HG03139 (cell line): Measurements from ENCODE around the gene KCNK16.
A peak's percentile ranks its signal among the peaks of the same experiment; 100 is the strongest.

ENCODE experiments used
- ATAC-seq: cut with Tn5 transposase; IDR thresholded peaks from one replicate; pipeline ENCODE4 v1.9.1; 2021; ENCODE audit not compliant: unreplicated experiment

The KCNK16 gene

DNA sequence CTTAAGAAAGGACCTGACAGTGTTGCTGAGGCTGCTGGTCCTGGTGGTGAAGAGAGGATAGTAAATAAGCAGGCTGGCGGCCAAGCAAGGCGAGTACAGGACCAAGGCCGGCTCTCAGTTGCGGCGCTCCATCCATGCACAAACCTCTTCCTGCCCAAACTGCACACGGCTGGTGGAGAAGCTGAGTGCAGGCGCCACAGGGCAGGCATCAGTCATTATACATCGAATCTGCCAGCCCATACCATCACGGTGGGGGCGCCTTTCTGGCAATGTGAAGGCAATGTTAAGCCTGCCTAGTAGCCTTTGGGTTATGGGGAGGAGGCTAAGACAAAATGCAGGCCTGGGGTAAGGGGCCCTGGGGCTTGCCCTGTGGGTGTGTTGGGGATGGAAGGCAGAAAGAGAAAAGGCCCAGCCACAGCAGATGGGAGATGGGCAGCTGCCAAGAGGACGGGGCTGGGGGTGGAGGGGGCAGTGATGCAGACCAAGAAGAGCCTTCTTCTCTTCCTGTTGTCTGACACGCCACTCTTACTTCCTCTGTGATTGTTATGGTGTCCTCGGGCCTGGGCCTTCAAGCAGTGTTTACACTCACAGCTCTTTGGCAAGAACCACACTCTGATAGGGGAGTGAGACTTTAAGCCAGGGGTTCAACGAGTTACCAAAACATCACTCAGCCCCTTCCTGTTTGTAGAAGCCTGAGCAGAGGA is 20.3 kb upstream of the KCNK16 start:
- ATAC-seq = peak; percentile 69

DNA sequence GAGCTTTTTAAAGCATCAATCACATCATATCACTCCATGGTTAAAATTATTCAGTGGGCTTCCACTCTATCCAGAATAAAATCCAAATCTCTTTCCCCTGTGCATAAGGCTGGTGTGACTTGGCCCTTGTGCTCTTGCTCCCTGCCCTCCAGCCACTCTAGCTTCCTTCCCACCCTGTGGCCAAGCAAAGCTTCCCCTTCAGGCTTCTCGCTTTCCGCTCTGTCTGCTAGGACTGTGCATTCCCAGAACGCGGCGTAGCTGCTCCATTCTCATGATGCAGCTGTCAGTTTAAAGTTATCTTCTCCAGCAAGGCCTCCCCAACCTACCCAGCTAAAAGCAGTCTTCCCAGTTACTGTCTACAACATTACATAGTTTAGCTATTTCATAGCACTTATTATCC is 19.4 kb upstream of the KCNK16 start:
- no peak for ATAC-seq

DNA sequence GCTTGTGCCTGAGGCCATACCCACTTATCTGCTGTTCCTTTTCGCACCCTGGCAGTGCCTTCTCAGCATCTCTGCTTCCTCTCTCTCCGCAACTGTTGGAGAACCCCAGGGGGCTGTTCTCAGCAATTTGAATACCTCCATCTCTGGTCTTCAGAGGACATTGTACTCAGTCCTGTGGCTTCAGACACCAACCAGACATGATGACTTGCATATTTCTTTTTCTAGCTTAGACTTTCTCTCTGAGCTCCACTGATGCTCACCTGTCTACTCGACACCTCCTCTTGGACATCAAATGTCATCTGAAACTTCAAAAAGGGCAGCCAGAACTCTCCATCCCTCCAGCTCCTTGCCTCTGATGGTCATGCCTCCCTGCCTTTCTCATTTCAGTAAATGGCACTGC is 18.9 kb upstream of the KCNK16 start:
- ATAC-seq = no peak

DNA sequence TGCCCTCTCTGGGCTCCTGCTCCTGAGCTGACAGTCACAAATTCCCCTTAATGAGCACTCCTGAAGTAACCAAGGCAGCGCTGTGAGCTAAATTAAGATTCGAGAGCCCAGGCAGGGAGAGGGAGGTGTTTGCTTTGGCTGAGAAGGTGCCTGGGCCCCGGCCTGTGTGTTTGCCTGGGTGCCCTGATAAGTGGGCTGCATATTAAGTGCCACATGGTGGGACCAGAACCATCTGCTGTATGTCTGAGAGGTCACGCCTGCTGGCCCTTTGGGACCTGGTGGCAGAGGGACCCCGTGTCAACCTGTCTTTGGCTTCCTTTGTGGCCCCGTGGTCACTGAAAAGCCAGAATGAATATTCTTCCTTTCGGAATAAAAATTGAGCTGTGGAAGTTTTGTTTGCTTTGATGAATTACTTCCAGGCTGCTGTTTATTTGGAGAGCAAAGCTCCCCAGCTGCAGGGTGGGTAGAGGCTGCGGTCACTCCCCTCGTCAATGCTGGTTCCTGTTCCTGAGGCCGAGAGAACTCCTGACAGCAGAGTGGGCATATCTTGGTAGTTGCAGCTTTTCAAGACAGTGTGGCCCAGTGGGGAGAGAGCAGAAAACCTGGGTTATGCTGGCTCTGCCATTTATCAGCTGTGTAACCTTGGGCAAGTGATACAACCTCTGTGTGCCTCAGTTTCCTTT is 17.5 kb upstream of the KCNK16 start:
- no peak for ATAC-seq

DNA sequence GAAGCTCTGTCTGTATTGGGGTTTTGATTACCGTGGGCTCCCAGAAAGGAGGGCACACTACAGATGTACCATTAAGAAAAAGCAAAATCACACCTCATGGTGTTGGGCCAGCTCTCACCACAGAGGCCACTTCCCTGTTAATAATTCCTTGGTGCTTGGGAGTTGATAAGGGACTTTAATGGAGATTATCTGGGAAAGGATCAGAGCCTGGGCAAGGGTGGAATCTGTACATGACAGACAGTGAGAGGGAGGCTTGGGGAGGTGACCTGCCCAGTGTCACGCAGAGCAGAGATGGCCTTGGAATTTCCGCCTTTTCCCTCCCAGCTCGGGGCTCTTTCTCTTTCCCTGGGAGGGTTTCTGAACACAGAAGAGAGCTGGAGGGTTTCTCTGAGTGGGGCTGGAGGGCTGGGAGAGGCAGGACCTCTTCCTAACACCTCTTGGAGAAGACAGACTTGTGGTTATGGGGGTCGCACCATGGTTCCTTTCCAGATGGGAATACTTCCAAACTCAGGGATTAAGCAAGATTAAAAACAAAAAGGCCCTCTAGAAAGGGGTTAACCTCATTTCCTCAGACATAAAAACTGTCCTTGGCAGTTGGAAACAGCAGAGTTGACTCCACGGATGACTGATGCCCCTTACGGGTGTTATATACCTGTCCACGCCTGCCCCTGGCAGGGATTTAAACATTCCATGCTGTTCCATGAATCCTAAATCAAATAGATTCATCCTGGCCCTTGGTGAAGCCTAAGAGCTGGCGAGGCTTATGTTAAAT is 16.8 kb upstream of the KCNK16 start:
- ATAC-seq = no peak

DNA sequence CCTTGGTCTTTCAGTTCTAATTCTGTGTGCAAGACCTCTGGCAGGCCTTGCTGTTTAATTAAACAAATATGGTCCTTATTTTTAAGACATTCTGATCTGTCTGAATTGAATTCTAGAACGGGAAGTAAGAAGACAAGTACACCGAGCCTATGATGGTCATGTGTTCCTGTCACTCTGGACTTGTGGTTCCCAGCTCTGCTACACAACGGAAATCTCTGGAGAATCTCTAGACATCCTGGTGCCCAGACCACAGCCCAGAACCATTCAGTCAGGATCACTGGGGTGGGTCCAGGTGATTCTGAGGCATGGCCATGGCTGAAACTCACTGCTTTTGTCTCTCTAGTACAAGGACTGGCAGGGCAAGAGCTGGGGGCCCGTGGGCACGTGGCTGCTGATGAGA is 15.9 kb upstream of the KCNK16 start:
- no peak for ATAC-seq

DNA sequence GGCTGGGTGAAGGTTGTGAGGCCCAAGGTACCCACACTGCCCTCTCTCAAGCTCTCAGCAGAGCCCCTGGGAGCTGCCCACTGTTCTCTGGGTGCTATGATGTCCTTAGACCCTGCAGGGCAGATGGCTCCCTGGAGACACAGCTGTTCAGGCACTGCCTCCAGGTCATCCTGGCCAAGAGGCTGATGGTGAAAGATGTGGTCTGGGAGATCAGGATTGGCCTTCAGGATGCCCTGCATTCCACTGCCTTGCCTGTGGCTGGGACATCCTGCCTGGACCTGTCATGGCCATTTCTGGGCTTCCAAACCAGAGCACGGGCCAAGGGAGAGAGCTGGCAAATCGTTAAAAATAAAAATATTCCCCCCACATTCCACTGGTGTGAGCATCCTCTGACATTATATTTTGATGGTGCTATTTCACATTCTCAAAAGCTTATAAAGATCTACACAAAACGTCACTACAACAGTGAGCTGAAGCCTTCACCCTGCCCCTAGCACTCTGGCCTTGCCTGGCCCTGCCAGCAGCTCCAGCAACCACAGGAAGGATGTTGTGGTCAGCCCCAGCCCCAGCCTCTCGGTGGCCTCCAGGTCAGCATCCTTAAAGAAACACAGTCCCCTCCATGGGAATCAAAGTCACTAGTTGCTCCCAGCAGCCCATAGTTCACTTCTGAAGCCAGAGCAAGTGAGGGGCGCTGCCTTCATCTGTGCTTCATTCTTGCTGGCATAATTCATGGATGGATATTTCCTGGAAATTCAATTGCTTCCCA is 13.5 kb upstream of the KCNK16 start:
- ATAC-seq = peak; percentile 56

DNA sequence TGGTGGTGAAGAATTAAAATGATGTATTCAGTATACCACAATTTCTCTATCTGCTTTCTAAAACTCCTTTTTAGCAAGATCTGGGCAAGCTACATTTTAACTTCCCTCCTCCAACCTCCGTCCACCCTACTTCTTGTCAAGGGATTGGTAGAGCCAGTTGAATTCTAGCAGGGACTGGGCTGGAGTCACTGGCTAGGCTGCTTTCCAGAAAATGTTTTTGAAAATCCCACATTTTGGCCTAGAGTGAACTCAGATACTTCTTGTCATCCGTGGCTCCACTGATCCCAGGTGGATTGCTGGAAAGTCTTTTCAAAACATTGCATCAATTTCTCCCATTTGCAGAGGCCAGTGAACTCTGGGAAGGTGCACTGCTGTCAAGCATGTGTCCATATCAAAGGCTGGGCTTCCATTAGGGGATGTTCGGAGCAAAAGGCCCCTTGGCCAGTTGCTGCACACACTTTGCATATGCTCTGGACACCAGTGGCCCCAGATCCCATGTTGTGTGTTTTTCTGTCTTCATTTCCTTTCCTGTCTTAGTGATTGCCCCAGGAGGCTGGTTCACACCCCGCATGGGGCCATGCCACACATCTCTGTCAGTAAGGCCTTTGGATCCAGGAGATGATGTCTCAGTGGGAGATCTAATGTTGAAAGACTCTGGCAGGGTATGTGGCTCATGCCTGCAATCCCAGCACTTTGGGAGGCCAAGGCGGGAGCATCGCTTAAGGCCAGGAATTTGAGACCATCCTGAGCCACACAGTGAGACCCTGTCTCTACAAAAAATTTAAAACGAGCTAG is 11.3 kb upstream of the KCNK16 start:
- ATAC-seq = no peak

DNA sequence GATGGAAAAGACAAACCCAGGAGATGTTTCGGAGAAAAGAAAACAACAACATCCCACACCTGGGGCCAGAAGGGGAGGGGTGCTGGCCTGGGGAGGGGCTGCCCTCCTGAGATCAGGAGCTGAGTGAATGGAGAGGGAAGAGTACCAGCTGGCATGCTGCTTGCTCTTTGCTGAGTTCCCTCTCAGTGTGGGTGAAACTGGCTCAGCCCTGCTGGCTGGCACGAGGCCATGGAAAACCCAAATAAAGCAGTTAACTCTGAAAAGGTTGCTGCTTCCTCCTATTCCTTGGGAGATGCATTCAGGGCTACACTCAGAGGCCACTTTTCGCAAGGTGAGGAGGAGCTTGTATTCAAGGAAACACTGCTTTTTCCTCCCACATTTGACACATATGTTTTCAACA is 8.0 kb upstream of the KCNK16 start:
- no peak for ATAC-seq

DNA sequence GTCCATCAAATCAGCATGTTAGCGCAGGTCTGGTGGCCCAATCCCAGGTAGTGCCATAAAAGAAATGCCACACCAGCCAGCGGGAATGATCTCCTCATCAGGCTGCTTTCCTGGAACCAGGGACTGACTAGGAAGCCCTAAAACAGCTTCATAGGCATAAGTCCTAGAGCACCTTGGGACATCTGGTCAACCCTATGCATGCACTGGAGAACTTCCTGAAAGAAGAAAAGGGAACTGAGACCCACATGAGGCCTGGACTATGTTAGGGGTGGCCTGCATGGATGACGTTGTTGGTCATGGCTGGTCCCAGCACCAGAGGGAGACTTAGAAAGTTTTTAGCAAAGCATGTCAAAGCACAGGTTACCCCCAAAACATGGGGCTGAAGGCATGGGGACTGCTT is 7.6 kb upstream of the KCNK16 start:
- ATAC-seq = peak; percentile 82

DNA sequence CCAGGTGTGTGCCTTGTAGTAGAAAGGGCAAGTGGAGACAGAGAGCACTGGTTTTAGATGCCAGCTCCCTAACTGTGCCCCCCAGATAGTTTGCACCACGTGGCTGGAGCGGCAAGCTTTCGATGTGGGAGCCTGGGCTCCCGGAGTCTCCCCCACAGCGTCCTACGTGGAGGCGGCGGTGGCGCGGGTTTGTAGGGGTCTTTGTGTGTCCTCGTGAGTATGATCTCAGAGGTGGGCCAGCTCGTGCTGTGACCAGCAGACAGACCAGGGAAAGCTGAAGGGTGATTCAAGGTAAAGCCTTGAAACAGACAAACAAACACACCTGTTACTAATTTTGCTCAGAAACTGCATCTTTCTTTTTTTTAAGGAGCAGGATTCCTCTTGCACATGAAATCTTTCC is 5.6 kb upstream of the KCNK16 start:
- no peak for ATAC-seq

DNA sequence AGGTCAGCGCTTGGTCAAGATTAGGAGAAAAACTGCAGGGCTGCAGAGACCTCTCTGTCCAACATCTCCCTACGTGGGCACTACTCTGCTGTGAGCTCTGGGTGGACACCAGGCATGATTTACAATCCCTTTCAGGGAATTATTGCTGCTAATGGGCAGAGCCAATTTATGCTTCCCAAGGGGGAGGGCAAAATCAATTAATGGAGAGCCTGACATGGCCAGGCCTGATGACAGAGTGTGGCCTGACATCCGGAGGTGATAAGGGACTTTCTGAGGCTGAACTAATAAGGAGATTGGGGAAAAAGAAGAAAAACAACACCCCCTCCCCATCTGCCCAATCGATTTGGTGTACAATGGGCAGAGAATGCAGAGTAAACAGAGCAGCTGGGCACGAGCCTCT is 5.0 kb upstream of the KCNK16 start:
- ATAC-seq = no peak

DNA sequence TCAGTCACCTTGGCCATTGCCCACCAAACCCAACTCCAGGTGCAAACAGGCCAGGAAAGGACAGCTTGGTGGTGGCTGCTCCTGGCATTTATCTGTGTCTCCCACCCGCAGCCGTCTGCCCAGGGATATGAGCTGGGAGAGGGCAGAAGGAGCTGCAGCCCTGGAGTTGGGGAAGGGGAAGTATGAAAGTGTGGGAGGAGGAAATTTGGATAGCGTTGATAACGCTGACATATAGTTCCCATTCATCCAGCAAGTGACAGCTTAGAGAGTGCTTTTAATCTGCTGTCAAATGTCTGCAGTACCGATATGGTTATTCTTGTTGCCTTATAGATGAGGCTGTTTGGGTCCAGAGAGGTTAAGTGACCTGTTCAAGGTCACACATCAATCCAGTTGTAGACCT is 741 bp downstream of the KCNK16 start:
- ATAC-seq = no peak

DNA sequence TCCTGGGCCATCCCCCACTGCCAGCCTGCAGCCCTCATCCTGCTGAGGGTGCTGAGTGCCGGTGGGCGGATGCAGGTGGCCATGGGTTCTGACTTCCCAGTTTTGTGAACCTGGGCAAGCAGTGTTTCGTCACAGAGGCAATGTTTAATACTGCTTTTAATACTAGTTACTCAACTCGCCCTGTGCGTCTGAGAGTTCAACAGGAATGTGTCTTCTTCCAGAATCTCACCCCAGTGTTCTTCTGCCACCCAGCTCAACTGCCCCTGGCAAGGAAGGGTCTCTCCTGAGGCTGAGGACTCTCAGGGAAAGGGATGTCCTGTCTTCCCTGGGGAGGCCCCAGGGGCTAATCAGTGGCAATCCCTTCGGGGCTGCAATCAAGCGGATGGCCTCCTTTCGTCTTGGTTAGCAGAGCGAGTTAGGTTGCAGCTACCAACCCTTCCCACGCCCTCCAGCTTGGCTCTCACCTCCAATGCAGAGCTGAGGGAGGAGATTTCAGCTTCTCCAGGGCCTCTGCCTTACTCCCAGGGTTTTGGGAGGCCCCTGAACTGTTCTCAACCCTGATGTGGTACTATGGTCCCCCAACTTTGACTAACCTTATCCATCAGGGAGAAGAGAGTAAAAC is 2.0 kb downstream of the KCNK16 start:
- ATAC-seq = no peak

DNA sequence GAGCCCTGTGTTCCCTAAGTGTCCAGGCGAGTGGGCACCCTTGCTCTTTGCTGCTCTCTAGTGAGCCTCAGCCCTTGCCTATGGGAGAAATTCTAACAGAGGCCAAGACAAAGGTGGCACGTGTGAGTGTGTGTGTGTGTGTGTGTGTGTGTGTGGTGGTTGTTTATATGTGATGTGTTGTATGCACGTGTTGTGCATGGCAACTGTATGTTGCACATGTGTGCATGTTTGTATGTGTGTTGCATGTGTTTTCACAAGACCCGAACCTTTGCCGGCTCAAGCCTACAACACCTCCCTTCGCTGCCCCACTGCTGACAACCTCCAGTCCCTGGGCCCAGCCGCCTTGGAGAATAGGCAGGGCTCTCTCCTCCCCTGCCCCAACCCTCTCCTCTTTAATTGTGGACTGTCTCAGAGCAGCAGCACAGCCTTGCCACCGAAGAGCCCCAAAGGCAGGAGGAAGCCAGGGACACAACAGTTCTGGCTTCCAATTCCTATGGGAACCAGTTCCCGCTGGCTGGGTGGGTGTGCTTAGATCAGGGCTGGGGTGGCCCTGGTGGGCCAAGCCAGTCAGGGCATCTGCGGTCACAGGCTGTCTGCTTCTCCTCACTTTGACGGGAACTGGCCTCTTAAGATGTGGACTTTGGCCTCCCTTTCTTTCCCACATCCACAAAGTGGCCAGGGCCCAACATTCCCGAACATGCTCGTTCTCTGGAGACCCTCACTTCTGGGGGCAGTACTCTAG is 2.7 kb downstream of the KCNK16 start:
- ATAC-seq = no peak

DNA sequence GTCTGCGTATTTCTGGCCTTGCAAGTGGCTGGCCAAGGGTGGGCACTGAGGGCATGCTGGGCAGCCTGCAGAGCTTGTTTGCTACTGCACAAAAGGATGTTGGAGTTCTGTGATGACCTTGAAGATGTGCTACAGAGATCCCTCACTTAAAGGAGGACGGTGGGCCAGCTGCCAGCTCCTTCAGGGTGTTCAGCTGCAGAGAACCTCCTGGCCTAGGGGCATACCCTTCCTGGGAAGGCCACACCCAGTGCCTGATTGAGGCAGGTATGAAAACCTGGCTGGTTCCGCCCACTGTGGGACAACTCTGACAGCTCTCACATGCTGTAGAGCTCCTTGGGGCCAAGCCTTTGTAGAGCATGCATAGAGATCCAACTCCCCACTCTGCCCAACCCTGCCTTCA is 5.2 kb downstream of the KCNK16 start:
- ATAC-seq = no peak

DNA sequence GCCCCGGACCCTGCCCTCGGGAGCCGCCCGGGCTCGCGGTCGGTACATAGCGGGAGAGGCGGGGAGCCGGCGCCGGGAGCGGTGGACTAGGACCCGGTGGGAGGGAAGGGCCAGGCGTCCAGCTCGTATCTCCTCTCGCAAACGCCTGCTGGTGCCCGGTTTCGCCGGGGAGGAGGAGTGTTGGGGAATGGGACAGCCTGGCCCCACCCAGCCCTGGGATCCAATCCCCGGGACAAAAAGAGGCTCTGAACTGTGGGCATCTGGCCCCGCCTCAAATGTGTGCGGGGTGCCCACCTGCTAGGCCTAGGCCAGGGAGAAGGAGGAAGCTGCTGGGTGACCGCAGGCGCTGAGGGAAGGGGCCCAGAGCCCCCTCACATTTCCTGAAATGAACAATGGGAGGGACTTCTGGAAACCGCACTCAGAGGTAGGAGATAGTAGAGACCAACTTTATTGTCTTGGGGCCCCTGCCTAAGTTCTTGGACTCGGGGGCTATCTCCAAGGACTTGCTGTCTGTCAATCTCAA is 8.2 kb downstream of the KCNK16 start, which contains the start of gene KCNK17:
Gene KCNK17, minus strand, starts transcription at position 147 of the 523 bp plus-strand sequence. Its CDS starts 99 bp downstream, at position 48.
- no peak for ATAC-seq

DNA sequence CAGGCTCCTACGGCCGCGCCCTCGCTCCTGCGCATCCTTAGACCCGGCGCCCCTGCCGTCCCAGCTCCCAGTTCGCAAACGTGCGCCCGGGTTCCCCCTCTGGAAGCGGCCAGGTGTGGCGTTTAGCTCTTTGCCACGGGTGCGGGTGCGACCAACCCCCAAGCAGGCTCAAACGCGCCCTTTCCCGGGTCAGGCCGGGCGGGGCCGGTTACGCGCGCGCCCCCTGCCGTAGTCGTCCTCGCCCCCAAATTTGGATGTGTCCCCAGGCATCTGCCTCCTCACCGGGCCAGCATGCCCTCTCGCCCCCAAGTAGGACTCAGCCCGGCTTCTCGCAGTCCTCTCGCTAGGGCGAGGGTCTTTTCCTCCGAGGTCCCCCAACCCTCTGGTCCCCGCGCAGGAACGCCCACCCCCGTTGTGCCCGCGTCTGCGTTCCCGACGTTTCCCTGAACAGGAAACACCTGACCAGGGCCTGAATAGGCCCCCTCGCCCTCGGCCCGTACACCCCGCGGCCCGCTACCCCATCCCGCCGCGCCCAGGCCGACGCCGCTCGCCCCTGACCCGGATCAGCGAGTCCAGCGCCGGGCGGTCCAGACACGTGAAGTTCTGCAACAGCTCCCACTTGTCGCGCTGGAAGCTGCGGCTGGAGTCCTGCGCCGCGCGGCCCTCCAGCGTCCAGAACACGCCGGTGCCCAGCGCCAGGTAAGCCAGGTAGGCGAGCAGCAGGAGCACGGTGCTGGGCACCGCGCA is 8.8 kb downstream of the KCNK16 start:
- no peak for ATAC-seq
